ENCODE measurements around the gene TFF2.

The TFF2 gene

DNA sequence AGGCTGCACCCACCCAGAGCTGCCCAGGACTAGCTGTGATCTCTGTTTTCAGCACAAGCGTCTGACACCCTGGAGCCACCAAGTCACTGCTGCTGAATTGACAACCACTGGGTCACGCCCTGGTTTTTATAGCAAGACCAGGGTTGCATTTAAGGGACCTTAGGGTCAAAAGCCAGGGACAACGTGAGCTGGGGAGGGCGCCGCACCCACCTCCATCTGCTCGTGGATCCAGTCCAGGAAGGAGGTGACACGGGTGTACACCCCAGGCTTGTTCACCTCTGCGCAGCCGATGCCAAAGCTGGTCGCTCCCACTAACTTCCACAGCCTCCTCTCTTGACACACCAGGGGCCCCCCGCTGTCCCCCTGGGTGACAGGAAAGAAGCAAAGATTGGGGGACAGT is 24.7 kb upstream of the TFF2 start:
- H3K36me3 ChIP-seq (ENCODE audit: control insufficient read depth, insufficient read depth, low read length) = no peaks in the 10 kb centered on the region
- no peaks in the 10 kb centered on the region for H3K9me3 ChIP-seq (ENCODE audit: control insufficient read depth, insufficient read depth, low read depth, low read length)
- H3K9ac ChIP-seq (ENCODE audit: low read length) = no peak overlapping the region
- no peak overlapping the region for H3K27ac ChIP-seq (ENCODE audit: low read depth, low read length)
- H3K4me1 ChIP-seq (ENCODE audit: control insufficient read depth, insufficient read depth, low read length) = peaks cover 12% of the 10 kb centered on the region
- H3K4me3 ChIP-seq (ENCODE audit: low read depth, low read length) = no peak overlapping the region
- H3K27me3 ChIP-seq (ENCODE audit: control insufficient read depth, insufficient read depth, low read length) = peaks cover 27% of the 10 kb centered on the region

DNA sequence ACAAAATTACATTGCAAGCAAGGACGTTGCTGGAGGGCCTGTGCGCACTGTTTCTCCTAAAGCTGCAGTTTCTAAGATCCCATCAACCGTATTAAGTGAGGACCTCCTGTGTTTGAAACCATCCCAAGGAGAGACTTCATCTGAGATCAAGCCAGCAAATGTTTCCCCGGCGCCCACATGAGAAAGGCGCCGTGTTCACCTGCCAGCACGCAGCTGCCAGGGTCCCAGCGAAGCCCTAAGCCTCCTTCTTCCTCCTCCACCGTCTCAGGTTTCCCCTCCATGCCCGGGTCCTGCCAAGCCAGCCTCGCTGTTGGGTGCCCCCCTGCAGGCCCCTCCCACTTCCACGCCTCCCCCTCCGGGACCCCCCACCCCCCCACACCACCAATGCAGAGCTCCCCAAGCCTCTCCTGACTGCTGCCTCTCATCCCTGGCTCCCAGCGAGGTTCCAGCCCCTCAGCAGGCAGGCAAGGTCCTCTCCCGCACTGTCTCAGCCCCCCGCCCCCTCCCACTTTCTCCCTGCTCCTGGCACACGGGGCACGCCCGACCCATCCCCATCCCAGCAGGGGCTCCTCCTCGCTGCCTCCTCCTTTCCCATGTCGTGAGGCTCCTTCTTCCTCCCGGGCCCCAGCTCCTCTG is 24.2 kb upstream of the TFF2 start:
- Histone ChIP-seq H3K9ac (ENCODE audit: low read length) (no peak overlapping the region), H3K36me3 (ENCODE audit: control insufficient read depth, insufficient read depth, low read length) (no peaks in the 10 kb centered on the region), H3K27me3 (ENCODE audit: control insufficient read depth, insufficient read depth, low read length) (peaks cover 27% of the 10 kb centered on the region), H3K4me3 (ENCODE audit: low read depth, low read length) (no peak overlapping the region), H3K9me3 (ENCODE audit: control insufficient read depth, insufficient read depth, low read depth, low read length) (no peaks in the 10 kb centered on the region), H3K27ac (ENCODE audit: low read depth, low read length) (no peak overlapping the region), H3K4me1 (ENCODE audit: control insufficient read depth, insufficient read depth, low read length) (peaks cover 12% of the 10 kb centered on the region)

DNA sequence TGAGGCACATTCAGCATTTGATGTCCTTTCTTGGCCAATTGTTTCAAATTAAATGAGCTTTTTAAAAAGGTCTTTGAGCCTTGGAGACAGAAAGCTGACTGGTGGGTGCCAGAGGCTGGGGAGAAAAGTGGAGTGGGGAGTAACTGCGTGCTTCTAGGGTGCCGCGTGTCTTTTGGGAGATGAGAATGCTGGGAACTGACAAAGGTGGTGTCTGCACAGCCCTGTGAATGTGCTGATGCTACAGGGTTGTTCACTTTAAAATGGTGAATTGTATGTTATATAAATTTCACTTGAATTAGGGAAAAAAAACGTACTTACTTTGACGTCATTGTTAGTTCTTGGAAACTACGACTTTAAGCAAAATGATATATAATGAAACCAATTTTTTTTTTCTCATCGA is 23.7 kb upstream of the TFF2 start:
- peaks cover 27% of the 10 kb centered on the region for H3K27me3 ChIP-seq (ENCODE audit: control insufficient read depth, insufficient read depth, low read length)

DNA sequence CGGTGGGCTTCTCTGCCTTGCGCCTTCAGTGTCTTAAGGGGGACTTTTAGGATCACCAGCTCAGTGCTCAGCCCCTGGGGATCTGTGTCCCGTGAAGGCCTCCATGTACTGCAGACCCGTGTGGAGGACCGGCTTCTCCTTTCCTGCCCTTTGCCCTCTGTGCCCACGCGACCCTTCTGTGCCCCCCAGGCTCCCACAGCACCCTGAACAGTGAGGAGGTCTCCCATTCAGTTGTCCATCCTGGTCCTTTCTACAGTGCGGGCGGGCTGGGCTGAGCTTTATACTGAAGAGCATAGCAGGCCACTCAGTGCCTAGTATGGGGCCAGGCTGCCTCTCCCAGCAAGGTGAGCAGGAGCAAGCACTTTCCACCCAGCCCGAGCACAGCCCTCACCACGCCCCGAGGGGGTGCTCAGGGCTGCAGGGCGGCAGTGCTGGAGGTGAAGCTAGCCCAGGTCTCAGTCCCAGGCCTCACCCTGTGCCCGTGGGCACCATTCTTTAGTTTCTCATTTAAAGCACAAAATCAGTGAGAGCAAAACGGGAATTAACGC is 23.2 kb upstream of the TFF2 start:
- H3K27me3 ChIP-seq (ENCODE audit: control insufficient read depth, insufficient read depth, low read length) = peaks cover 27% of the 10 kb centered on the region
- H3K4me3 ChIP-seq (ENCODE audit: low read depth, low read length) = no peak overlapping the region

More for the DNA sequence above, 23.7 kb upstream of the TFF2 start:
- peaks cover 12% of the 10 kb centered on the region for H3K4me1 ChIP-seq (ENCODE audit: control insufficient read depth, insufficient read depth, low read length)
- H3K4me3 ChIP-seq (ENCODE audit: low read depth, low read length) = no peak overlapping the region
- no peak overlapping the region for H3K27ac ChIP-seq (ENCODE audit: low read depth, low read length)
- no peaks in the 10 kb centered on the region for H3K36me3 ChIP-seq (ENCODE audit: control insufficient read depth, insufficient read depth, low read length)
- no peak overlapping the region for H3K9ac ChIP-seq (ENCODE audit: low read length)
- H3K9me3 ChIP-seq (ENCODE audit: control insufficient read depth, insufficient read depth, low read depth, low read length) = no peaks in the 10 kb centered on the region

DNA sequence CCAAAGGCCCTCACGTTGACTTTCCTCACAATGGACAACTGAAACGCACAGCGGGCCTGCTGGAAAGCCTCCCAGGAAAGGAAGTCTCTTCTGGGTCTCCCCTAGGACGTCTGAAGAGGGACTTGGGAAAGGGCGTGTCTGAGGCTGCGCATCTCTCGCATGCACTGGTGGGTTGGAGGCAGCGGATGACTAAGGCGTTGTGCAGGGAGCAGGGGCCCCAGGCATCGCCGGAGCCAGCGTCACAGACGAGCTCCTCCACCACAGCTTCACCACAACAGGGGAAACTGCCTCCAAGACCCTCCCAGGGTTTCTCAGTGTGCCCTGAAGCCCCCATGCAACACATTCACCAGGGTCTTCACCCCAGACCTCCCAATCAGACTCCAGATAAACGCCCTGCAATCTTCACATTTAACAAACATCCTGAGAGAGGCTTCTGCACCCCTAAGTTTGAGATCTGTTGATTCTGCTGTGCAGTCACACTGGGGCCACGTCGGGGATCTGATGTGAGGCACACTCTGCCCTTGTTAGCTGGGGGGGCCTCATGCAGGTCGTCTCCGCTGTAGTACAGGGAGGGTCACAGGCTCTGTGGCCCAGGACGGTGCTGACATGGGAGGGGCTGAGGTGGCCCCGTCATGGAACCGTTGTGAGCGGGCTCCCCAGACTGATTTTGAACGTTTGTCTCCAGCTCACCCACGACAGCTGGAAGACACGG is 22.6 kb upstream of the TFF2 start:
- Histone ChIP-seq H3K27me3 (ENCODE audit: control insufficient read depth, insufficient read depth, low read length) (peaks cover 27% of the 10 kb centered on the region), H3K4me1 (ENCODE audit: control insufficient read depth, insufficient read depth, low read length) (peaks cover 12% of the 10 kb centered on the region), H3K27ac (ENCODE audit: low read depth, low read length) (no peak overlapping the region)

More for the DNA sequence above, 23.2 kb upstream of the TFF2 start:
- peaks cover 12% of the 10 kb centered on the region for H3K4me1 ChIP-seq (ENCODE audit: control insufficient read depth, insufficient read depth, low read length)
- no peak overlapping the region for H3K9ac ChIP-seq (ENCODE audit: low read length)
- no peak overlapping the region for H3K27ac ChIP-seq (ENCODE audit: low read depth, low read length)
- no peaks in the 10 kb centered on the region for H3K9me3 ChIP-seq (ENCODE audit: control insufficient read depth, insufficient read depth, low read depth, low read length)
- H3K36me3 ChIP-seq (ENCODE audit: control insufficient read depth, insufficient read depth, low read length) = no peaks in the 10 kb centered on the region

DNA sequence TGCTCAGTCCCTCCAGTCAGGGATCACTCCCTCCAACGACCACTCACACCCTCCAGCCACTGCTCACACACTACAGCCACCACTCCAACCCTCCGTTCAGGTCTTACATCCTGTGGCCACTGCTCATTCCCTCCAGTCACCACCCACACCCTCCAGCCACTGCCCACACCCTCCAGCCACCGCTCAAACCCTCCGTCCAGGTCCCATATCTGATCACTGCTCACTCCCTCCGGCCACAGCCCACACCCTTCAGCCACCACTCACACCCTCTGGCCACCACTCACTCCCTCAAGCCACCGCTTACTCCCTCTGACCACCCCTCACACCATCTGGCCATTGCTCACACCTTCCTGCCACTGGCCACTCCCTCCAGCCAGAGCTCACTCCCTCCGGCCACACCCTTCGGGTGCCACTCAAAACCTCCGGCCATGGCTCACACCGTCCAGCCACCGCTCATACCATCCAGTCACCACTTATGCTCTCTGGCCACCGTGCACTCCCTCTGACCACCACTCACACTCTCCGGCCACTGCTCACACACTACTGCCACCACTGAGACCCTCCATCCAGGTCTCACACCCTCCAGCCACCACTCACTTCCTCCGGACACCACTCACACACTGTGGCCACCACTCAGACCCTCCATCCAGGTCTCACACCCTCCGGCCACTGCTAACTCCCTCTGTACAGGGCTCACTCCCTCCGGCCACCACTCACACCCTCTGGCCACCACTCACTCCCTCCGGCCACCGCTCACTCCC is 20.3 kb upstream of the TFF2 start:
- no peak overlapping the region for H3K9ac ChIP-seq (ENCODE audit: low read length)
- peaks cover 12% of the 10 kb centered on the region for H3K4me1 ChIP-seq (ENCODE audit: control insufficient read depth, insufficient read depth, low read length)
- H3K27ac ChIP-seq (ENCODE audit: low read depth, low read length) = no peak overlapping the region
- peaks cover 22% of the 10 kb centered on the region for H3K27me3 ChIP-seq (ENCODE audit: control insufficient read depth, insufficient read depth, low read length)
- H3K36me3 ChIP-seq (ENCODE audit: control insufficient read depth, insufficient read depth, low read length) = no peaks in the 10 kb centered on the region
- no peak overlapping the region for H3K4me3 ChIP-seq (ENCODE audit: low read depth, low read length)
- H3K9me3 ChIP-seq (ENCODE audit: control insufficient read depth, insufficient read depth, low read depth, low read length) = no peaks in the 10 kb centered on the region

More for the DNA sequence above, 22.6 kb upstream of the TFF2 start:
- Histone ChIP-seq H3K9ac (ENCODE audit: low read length) (no peak overlapping the region), H3K9me3 (ENCODE audit: control insufficient read depth, insufficient read depth, low read depth, low read length) (no peaks in the 10 kb centered on the region), H3K4me3 (ENCODE audit: low read depth, low read length) (no peak overlapping the region), H3K36me3 (ENCODE audit: control insufficient read depth, insufficient read depth, low read length) (no peaks in the 10 kb centered on the region)

DNA sequence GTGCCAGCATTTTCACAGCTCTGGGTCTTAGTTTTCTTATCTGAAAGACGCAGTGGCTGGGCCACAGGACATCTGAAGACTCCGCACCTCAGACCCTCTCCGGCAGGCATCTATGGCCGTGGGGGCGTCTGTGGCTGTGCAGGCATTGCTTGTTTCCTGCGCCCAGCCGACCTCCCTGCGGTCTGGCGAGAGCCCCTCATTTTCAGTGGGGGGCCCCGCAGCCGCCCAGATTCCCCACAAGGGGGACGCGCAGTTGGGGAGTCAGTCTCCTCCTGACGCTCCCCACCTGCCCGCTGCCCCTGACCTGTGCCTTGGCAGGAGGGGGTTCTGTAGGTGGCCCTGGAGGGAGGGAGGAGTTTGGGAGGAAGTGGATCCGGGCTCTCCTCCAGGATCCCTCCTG is 19.0 kb upstream of the TFF2 start:
- peaks cover 7% of the 10 kb centered on the region; the same call in 1 of the 2 replicates for H3K4me1 ChIP-seq (ENCODE audit: control insufficient read depth, insufficient read depth, low read length)
- no peaks in the 10 kb centered on the region for H3K9me3 ChIP-seq (ENCODE audit: control insufficient read depth, insufficient read depth, low read depth, low read length)
- H3K4me3 ChIP-seq (ENCODE audit: low read depth, low read length) = no peak overlapping the region
- no peaks in the 10 kb centered on the region for H3K36me3 ChIP-seq (ENCODE audit: control insufficient read depth, insufficient read depth, low read length)
- no peak overlapping the region for H3K27ac ChIP-seq (ENCODE audit: low read depth, low read length)
- H3K9ac ChIP-seq (ENCODE audit: low read length) = no peak overlapping the region
- H3K27me3 ChIP-seq (ENCODE audit: control insufficient read depth, insufficient read depth, low read length) = peaks cover 12% of the 10 kb centered on the region

DNA sequence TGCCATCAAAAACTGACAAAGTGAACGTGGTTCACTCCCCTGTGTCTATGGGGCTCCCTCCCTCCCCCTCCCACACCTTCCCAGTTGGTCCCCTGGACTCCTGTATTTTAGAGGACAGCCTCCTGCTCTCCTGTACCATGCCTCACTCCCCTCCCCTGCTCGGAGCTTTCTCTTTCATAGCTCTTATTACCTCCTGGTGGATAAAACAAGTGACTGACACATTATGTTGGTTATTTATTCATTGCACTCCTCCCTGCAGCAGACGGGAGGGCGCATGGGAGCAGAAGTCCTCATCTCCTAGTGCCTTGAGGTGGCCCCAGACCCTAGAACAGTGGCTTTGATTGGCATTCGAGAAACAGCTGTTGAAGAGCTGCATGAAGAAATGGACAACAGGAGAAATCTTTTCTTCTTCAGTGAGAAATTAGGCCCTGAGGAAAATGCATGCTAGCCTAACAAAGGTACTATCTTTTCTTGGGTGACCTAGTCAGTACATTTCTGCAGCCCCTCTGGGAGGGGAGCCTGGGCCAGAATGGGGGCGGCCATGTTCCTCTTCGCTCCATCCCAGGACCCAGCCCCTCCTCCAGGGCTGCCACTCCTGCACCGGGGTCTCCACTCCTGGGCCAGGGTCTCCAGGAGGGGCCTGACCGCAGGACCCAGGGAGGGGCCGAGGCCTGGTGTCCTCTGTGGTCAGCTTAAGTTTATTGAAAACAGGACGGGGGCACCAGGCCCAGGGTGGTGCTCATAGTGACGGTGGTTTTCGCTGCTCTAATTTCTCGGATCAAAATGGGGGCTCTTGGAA is 16.8 kb upstream of the TFF2 start:
- Histone ChIP-seq H3K27me3 (ENCODE audit: control insufficient read depth, insufficient read depth, low read length) (no peaks in the 10 kb centered on the region), H3K4me3 (ENCODE audit: low read depth, low read length) (no peak overlapping the region), H3K9me3 (ENCODE audit: control insufficient read depth, insufficient read depth, low read depth, low read length) (no peaks in the 10 kb centered on the region), H3K9ac (ENCODE audit: low read length) (no peak overlapping the region), H3K36me3 (ENCODE audit: control insufficient read depth, insufficient read depth, low read length) (no peaks in the 10 kb centered on the region), H3K27ac (ENCODE audit: low read depth, low read length) (no peak overlapping the region), H3K4me1 (ENCODE audit: control insufficient read depth, insufficient read depth, low read length) (no peaks in the 10 kb centered on the region; the same call in 1 of the 2 replicates)

DNA sequence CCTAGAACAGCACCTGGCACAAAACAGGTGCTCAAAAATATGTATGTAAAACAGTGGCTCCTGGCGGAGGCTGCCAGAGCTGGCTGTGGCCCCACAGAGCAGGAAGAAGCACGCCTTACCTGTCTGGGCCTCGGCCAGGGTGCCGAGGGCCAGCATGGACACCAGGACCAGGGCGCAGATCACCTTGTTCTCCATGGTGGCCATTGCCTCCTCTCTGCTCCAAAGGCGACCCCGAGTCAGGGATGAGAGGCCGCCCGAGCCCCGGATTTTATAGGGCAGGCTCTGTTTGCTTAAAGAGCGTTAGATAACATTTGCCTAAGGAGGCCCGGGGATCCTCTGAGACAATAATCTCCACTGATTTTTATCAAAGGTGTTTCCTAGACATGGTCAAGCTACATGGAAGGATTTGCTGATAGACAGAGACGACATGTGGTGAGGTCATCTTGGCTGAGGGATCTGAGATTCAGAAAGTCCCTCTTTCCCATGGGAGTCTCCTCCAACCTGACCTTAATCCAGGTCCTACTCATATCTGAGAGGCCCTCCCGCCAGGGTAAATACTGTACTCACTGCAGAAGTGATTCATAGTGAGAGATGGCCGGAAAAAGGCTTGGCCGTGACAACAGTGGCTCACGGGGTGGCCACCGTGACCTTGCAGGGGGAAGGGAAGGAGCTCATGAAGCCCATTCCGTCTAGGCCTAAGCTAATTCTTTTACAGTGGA is 15.7 kb upstream of the TFF2 start, which contains the start of gene TFF1:
Gene TFF1, minus strand, starts transcription at position 244 of the 719 bp plus-strand sequence. Its CDS starts 40 bp downstream, at position 204.
- Histone ChIP-seq H3K4me1 (ENCODE audit: control insufficient read depth, insufficient read depth, low read length) (no peaks in the 10 kb centered on the region; the same call in 1 of the 2 replicates), H3K36me3 (ENCODE audit: control insufficient read depth, insufficient read depth, low read length) (no peaks in the 10 kb centered on the region), H3K9ac (ENCODE audit: low read length) (no peak within 1 kb of the TSS), H3K27ac (ENCODE audit: low read depth, low read length) (no peak within 1 kb of the TSS), H3K4me3 (ENCODE audit: low read depth, low read length) (no peak within 1 kb of the TSS), H3K27me3 (ENCODE audit: control insufficient read depth, insufficient read depth, low read length) (no peaks in the 10 kb centered on the region), H3K9me3 (ENCODE audit: control insufficient read depth, insufficient read depth, low read depth, low read length) (no peaks in the 10 kb centered on the region)

DNA sequence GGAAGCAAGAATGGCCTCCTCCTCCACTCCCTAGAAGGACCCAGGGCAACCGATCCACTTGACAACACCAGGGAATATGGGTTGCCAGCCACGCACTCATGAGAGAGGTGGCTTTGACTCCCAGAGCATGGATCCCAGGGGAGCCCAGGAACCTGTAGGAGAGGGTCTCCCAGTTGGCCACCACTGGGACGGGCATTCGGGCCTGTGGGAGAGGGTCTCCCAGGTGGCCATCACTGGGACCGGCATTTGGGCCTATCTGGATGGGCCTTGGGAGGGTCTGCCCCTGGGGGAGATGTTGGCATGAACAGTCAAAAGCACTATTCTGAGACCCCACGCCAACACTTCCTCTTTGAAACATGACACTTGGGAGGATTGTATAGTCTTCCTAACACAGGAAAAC is 15.0 kb upstream of the TFF2 start:
- H3K4me3 ChIP-seq (ENCODE audit: low read depth, low read length) = no peak overlapping the region
- H3K9me3 ChIP-seq (ENCODE audit: control insufficient read depth, insufficient read depth, low read depth, low read length) = no peaks in the 10 kb centered on the region
- H3K27me3 ChIP-seq (ENCODE audit: control insufficient read depth, insufficient read depth, low read length) = no peaks in the 10 kb centered on the region
- no peaks in the 10 kb centered on the region; the same call in 1 of the 2 replicates for H3K4me1 ChIP-seq (ENCODE audit: control insufficient read depth, insufficient read depth, low read length)
- no peak overlapping the region for H3K9ac ChIP-seq (ENCODE audit: low read length)
- no peaks in the 10 kb centered on the region for H3K36me3 ChIP-seq (ENCODE audit: control insufficient read depth, insufficient read depth, low read length)
- no peak overlapping the region for H3K27ac ChIP-seq (ENCODE audit: low read depth, low read length)

Data from HUES6 (cell line).